ENCODE data around the gene GREB1.
A peak's percentile ranks its signal among the peaks of the same experiment; 100 is the strongest.

The GREB1 gene

DNA sequence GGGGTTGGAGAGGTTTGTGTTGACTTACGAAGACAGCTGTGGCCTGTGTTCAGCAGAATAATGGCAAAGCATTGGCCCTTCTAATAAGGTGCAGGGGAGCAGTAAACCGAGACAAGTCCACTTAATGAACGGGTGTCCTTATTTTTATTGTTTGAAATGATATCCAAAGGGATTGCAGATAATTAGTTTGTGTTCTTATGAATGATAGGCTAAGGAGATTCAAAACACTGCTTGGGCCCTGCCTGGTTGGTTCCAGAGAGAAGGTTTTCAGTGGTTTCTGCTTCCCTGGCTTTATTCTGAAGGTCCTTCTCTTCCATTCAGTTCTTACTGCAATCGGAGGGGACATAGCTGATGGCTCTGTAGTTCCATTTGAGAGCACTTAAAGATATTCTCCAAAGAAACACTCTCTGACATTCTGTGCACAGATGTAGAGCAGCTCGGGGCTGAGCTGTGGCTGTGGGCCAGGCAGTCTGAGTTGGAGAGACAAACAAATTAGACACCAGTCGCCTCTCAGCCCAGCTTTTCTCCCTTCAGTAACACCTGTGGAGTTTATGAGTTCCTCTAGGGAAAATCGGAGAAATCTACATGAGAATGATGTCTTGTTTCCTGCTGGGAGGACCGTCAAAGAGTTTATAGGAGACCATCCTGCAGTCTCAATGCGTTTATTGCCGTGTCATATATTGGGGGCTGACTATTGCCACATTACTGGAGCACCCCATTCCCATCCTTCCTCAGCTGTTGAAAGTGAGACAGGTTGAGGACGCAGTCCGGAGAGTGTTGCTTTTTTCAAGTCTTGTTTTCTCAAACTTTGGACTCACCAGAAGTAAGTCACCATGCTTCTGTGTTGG lies 6.5 kb downstream of the GREB1 start:
- DNase-seq, result no peak

DNA sequence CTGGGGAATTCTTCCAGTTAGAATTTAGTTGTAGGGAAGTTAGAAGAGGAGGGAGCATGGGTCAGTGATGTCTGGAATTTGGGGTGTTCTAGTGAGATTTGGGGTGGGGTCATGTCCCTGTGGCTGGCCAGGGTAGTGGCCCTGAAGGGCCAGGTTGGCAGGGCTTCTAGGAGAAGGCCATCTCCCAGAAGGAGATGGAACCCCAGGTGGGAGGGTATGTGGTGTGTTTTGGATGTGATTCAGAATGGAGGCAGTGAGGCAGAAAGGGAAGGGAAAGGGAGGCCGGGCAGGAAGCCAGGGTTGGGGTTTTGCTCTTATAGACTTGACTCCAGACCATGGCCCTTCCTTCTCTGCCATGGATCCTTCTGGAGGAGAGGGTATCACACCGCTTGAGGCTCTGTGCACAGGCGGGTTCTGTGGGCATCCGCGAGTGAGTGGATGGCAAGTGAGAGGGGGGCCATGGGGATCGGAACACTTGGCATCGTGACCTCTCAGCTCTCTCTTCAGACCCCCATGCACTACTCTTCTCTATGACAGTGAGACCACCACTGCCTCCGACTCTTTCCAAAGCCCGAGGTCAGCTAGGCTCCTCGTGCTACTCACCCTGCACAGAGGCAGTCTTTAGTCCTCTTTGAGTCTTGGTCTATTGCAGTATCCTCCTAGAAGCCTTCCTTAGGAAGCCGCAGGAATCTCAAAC lies 7.3 kb downstream of the GREB1 start:
- no peak for DNase-seq

DNA sequence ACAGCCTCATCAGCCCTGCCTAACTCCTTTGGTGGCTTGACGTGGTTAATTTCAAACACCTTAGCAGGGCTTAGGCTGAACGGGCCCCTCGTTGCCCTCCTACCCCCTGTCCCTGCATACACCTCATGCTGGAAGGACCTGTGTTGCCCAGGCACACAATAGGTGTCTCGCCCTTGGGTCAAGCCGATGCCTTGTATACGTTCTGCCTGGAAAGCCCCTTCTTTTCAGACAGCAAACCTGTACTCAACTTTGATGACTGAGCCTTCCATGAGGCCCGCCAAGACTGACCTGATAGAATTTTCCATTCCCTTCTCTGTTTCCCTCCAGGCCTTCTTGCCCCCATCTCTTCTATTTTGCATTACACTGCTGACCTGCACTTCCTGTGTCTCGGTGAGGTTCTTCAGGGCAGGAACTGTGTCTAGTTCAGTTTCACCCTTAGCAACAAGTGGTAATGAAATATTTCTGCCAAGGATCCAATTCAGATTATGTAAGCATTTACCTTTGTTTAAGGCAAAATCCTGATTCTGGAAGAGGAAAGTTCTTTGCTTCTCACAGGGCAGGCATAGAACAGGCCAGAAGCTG lies 7.9 kb downstream of the GREB1 start:
- DNase-seq, result no peak

DNA sequence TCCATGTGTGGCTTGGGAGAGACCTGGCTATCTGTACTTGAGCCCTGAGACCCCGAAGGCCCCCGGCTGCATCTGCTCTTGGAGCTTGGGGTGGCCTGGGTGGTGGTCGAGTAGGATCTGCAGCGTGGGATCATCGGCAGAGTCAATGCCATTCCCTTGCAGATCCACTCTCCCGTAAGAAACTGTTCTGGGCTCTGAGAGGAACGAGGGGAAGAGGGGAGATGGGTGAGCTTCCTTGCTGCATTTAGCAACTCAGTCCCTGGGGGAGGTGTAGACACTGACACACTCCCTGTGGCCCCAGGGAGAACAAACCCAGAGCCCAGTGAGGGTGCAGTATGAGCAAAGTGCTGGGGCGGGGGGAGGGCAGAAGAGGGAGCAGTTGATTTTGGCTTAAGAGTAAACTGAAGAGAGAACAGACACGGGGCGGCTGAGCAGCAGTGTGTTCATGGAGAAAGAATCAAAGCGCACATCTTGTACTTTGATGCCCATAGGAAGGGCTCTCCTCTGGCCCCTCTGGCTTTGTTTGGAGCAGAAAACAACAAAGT lies 8.5 kb downstream of the GREB1 start:
- DNase-seq, result no peak

DNA sequence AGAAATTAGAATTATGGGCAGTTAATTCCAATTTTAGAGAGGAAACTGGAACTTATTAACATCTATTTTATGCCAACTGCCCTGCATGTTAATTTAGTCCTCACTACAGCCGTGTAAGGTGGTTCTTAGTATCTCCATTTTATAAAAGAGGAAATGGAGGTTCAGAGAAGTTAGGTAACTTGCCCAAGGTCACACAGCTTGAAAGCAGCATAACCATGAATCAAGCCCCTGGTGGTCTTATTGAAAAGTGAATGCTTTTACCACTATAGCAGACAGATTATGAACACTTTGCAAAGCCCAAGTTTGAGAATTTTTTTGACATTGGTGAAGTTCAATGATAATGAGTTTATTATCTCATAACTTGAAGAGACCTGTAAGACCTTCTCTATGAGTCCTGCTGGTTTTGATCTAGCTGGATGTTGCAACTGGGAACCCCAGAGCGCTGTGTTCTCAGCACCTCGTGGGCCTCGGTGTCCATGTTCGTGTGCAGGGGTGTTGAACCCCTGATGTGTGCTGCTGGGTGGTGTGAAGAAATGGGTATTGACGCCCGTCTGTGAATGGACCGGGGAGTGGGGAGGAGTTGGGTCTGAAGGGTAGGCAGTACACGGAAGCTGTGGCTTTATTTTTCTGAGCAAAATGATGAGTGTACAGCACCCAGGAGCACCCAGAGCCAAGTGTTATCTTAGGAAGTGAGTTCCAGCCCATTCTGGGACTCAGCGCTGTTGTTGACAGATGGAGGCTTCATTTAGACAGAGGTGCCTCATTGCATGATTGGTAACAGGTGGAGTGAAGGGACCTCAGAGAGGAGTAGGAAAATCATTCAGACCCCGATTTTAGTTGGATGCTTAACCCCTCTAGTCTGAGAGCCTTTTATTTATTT lies 9.7 kb downstream of the GREB1 start:
- DNase-seq, result no peak

DNA sequence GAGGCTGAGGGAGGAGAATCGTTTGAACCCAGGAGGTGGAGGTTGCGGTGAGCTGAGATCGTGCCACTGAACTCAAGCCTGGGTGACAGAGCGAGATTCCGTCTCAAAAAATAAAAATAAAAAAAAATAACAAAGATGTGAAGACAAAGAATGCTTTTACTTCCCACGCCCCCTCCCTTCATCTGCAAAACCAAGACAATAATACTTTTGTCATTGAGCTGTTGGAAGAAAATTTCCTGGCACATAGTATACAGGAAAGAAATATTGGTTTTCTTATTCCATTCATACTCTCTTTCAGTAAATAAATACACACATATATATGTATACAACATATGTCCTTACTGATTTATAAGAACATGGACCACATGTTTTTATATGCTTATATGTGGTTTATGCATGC lies 12.2 kb downstream of the GREB1 start:
- DNase-seq, result no peak

DNA sequence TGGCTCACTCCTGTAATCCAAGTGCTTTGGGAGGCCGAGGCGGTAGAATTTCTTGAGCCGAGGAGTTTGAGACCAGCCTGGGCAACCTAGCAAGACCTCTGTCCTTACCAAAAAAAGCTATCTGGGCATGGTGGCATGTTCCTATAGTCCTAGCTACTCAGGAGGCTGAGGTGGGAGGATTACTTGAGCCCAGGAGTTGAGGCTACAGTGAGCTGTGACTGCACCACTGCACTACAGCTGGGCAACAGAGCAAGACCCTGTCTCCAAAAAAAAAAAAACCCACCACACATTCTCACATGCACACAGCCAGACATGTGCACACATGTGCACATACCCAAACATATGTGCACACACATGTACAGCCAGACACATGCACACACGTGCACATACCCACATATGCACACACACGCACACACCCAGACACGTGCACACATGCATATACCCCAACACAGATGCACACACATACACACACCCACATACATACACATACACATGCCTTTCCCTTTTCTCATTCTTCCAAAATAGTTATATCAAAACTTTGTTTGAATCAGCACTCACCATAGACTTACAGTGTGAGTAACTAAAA lies 14.2 kb downstream of the GREB1 start:
- no peak for DNase-seq

DNA sequence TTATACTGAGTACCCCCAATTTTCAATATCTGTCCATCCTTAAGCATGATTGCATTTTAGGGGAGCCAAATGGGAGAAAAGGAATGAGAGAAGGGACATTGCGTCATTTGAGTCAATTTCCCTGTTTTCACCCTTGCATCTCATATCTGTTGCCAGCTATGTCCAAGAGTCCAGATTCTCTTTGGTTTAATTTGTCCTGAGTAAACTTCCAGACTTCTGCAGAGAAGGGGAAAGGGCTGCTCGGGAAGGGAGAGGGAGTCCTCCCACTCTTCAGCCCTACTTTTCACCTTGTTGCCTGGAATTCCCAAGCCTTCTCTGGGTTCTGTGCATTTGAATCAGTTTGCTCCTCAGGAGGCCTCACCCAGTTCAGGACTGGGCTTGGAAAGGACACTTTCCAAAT lies 16.5 kb downstream of the GREB1 start:
- no peak for DNase-seq

DNA sequence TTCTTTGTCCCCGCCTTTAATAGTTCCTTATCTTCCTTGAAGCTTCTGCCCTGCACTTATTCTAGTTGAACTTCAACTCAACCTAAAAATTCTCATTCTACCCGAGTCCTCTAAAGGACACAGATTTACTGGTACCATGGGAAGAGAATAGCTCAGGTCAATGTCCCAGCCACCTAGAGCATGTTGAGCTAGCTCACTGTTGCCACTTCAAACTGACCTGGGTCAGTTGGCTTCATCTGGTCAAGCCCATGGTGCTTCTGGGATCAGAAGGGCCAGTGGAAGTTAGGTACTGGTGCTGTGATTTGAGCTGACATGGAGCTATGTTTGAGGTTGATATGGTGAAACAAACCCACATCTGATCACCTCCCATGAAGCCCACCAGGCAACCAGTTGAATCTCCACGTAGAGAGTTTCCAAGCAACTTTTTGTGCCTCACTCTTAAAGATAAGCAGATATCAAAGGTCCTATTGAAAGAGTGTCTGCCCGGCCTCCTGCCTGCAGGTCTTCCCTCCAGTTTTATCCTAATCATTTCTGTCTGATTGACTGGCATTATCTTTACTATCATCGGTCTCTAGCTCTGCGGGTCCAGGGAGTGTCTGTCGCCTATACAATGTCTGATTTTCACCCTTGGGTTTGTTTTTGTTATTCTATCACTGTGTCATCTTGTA lies 17.2 kb downstream of the GREB1 start:
- no peak for DNase-seq

DNA sequence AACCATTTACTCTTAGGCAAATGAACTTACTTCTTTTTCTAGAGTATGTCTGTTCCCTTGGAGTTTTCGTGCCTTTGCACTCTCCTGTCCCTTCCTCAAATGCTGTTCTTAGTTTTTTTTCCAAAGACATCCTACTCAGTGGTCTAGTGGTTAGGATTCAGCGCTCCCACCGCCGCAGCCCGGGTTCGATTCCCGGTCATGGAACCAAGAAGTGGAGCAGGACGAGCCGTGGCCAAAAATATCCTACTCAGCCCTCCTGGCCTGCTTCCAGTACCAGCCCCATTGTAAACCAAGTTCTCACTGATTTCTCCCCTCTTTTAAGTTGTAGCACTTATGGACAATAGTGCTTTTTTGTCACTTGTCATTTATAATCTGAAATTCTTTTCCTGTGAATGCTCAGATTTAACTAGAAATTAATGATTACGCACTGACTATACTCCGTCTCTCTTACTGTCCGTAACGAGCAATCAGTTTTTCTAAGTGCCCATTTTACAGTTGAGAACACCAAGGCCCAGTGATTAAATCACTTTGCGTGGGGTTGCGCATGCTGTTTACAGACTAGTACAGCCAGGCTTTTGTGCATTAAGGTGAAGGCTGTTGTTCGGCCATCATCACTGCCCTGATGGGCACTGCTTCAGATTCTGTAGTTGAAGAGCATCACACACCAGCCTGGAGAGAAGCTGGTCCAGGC lies 17.9 kb downstream of the GREB1 start:
- no peak for DNase-seq

DNA sequence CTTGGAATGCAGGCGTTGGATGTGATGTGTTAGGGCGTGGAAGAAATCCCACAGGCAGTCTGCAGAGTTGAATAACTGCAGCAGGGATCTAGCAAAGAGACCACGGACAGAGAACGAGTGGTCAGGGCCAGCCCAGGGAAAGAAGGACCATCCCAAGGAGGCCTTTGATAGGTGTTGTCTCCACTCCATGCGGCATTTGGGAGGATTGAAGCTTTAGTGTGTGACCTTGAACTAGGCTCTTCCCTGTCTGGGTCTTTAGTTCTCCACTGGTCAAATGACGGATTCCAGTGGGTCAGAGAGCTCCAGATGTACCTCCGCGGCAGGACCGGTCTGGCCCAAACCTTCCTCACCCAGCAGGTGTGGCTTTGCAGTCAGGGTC lies 18.4 kb downstream of the GREB1 start:
- DNase-seq, result no peak

DNA sequence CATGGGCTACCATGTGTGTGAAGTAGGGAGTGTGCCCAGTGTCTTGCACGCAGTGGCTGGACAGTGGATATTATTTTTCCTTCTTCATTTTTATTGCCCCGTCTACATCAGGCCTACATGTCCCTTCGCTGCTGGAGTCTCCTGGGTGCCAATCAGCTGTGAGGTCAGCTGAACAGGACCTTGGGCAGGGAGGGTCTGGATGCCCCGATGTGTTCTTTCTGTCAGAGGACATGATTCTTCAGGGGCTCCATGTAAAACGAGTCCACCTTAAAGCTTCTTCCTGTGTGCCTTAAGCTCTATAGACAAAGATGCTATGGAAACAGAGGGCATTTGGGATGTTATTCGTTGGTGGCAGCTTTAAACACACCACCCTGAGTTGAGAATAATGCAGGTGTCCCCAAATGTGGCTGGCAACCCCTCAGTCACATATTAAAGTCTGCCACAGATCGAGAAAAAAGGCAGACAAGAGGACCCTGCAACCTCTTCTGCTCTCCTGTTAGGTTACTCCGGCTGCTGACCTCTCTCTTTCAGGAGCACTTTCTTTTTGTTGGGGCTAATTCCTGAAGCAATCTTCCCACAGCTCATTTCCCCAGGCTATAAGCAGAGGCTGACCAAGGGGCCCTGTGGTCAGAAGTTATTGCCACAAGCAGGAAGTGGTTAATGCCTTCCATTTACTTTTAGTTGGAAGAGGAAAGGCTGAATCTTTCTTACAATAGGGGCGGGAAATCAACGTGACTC lies 20.0 kb downstream of the GREB1 start:
- DNase-seq, result no peak

DNA sequence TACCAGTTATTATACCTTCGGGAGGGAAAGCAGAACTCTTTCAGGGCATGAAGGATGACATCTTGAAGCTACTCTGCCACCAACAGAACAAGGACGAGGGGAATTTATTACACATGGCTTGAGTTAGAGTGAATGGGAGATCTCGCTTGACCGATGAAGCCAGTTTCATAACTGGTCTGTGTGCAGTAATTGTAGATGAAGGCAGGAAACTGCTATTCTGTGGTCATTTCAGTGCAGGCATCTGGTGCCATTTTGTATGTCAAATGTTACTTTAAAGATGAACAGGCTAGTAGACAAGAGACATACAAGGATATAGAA lies 20.5 kb downstream of the GREB1 start:
- peak; percentile 16 for DNase-seq

DNA sequence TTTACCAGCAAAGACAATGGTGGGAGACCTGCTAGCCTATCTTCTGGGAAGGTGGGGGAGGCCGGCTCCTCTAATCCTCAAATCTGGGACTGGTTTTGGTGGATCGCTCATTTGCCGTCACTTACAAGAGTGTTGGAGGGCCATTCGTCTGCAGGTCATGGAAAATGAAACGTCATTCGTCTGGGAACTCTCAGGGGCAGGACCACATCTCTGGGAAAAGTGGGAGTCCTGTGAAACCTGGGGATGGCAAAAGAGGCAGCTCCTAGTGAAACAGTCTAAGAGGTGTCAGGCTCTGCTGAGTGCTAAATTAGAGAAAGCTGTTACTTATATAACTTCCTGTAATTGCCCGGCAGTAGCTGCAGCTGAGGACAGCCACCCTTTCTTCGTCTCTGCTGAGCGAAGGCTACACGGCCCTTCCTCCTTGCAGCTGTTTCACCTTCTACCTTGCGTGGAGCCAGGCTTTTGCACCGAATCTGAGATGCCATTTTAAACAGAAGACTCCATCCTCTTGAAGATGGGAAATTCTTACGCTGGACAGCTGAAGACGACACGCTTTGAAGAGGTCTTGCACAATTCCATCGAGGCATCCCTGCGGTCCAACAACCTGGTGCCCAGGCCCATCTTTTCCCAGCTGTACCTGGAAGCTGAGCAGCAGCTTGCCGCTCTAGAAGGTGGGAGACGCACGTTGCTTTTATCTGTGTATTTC lies 22.4 kb downstream of the GREB1 start:
- DNase-seq, result peak; percentile 15

DNA sequence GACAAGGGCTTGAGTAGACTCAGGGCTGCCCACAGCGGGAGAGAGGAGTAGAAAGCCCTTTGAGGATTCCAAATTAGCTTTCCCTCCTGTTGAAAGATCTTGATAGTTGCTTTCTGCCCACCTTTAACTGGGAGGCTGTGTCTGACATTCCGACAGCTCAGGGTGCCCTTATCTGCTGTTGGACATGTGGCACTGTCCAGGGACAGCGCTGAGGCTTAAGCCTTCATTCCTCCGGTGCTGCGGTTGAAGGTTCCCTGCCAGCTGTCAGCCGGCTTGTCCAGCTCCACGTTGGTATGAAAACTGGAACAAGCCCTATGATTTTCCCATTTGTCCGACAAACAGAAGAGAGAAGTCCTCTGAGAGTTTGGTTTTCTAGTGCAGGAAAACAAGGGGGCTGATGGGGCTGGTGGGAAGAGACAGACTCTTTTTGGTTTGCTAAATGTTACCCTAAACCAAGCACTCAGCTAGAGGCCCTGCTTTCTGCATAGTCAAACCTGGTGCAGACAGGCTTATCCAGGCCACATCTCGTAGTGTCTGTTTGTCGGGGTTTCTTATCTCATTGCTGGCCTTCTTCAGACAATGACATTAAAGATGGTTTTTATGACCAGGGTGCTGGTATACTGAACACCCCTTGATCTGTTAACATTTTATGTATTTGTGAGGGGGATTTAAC lies 24.5 kb downstream of the GREB1 start:
- DNase-seq, result peak; percentile 46

DNA sequence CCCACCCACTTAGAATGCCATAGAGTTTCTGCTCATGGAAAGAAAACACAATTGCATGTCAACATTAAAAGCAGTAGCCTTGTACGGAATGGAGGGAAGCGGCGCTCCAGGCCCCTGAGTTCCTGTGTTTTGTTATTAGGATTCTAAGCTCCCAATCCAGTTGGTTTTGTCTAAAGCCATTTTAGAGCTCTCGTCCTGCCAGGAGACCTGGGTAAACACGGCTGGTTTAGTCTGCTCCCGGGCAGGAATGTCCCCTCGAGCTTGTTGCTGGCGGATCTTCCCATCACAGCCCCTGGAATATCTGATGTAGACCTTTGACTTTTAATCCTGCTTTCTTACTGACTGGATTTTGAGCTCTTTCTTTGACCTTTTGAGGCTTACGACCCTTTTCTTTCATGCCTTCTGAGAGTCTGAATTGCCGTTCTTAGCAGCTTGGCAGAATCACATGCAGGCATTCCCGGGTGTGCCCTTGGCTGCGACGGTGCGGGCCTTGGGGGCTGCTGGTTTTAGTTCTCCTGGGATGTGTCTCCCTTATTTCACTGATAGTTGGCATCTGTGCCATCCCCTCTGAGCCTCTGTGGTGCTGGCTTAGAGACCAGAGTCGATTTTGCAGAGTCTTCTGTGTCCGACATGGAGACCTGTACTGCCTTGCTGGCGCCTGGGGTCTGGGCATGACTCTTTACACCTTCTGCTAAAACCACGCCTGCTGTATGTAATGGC lies 25.4 kb downstream of the GREB1 start:
- no peak for DNase-seq

DNA sequence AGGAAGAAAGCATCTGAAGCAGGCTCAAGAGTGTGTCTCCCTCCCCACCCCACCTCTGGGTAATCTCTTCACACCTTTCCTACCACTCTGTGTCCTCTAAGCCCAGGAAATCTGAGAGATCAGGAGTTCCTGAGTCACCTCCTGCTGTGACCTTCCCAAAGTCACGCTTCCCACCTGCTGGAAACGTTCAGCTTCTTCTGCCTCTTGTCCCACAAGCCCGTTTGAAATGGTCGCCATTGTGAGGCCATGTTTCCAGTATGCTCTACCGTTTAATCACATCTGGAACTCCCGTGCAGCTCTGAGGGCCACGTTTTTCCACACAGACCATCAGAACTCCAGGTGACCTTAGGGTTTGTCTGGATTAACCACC lies 25.9 kb downstream of the GREB1 start:
- no peak for DNase-seq

DNA sequence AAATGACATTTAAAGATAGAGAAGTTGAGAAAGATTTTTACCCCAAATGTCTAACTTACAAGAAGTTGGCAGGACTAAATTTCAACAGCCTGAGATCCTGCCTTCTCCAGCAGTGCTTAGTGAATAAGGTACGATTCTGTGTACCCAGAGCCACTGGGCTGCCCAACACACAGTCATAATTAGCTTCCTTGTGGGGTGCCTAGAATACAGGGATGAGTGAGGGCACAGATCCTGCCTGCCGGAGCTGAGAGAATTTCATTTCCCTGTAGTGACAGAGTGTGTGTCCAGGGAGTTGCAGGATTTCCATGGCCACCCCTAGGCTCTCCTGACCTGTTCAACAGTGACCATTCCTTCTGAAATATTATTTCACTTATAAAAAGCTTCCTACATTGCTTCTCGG lies 27.0 kb downstream of the GREB1 start:
- DNase-seq, result no peak

DNA sequence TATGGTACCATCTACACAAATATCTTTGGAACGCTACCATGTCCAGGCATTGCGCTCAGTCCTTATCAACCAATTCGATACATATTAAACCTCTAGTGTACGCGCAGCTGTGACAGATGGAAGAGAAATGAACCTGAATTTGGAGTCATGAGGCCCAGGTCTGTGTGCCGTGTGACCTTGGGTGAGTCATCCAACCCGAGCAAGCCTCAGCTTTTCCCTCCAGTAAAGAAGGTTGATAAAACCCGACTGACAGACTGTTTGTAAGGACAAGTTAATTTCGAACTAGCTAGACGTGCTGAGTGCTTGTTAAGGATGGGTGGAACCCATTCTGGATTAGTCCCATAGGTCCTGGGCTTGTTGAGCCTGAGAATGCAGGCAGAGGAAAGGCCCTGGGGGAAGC lies 28.2 kb downstream of the GREB1 start:
- DNase-seq, result no peak

Measured in hematopoietic multipotent progenitor cell treated with erythropoietin and hydrocortisone succinate and interleukin-3 and kit ligand, for 6 days (in vitro differentiated cells).